HS-5 (cell line): ENCODE data around the gene APBB2.

Source experiments
- DNase-seq: peaks from one replicate; pipeline ENCODE4 v3.0.0-alpha.2; 2012; ENCODE audit warnings: low read depth

Gene APBB2

GRCh38 chr4:41214136-41214824, at the start of gene APBB2:
Gene APBB2 (minus strand): TSS chr4:41214542. CDS start chr4:41033254, 181,288 bp downstream.
- peak; percentile 82 for DNase-seq

GRCh38 chr4:41262198-41262597, 47.9 kb upstream of the APBB2 start:
- no peak for DNase-seq

DNA sequence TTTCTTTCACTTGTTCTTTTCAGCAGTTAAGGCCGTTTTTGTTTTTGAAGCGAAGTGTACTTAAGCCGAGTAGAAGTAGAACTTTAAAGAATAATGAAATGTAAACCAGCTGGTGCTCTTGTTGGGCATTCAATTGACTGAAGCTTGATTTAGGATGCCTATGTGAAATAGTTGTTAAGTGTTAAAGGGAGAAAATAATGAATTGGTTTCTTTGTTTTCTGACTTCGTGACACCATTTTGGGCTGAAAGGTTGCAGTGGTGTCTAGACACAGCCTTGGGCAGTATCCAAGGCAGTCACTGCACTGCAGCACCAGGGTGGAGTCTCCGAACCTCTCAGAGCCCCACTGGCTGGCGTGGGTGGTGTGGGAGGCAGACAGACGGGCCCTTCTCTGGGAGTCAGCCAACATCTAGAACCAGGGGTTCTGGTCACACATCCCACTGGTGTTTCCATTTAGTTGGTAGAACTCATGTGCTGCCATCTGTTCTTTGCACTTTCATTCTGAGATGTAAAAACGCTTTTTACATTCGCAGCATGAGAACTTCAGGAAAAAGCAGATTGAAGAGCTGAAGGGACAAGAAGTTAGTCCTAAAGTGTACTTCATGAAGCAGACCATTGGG, 45.9 kb upstream of the APBB2 start:
- no peak for DNase-seq

- DNase-seq: peak; percentile 42
Measured at GRCh38 chr4:41258783-41259182, 44.4 kb upstream of the APBB2 start.

DNA sequence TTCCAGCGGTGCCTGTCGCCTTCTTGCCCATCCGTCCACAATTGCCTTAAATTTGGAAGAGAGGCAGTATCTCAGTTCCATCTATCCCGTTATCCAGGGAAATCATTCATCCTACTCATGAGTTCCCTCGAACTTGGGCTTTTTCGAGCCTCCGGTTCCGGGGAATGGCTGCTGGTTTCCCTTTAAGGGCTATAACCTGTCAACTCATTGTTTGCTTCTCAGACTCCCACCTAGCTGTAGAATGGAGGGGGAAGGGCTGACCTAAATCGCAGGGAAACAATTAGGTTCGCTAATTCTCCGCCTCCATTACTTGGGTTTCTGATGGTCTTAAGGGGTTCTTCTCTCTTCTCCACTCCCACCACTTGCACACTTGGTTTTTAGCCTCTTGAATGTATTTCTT, 43.6 kb upstream of the APBB2 start:
- no peak for DNase-seq

- no peak for DNase-seq
Measured at GRCh38 chr4:41257257-41257901, 43.0 kb upstream of the APBB2 start.

DNA sequence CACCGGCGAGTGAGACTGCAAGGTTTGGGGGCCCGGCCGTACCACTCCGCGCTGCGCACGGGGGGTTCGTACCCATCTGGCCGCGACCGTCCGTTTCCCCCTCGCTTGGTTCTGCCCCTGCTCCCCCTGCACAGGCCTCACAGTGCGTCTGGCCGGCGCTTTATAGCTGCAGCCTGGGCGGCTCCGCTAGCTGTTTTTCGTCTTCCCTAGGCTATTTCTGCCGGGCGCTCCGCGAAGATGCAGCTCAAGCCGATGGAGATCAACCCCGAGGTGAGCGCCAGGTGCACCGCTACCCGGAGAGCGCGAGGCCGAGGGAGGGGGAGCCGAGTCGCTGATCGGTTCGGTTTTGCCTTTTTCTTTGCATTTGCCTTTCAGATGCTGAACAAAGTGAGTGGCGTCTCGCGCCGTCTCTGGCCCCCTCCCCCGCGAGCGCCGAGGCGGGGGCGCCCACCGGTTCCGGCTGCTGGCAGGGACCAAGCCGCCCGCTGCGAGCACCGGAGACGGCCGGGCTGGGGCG, 42.5 kb upstream of the APBB2 start, which contains the start of gene UCHL1:
TSS of gene UCHL1 (plus strand) at position 189 of the 517 bp plus-strand sequence. CDS start at position 238, 49 bp downstream.
- peak; percentile 54 for DNase-seq

DNA sequence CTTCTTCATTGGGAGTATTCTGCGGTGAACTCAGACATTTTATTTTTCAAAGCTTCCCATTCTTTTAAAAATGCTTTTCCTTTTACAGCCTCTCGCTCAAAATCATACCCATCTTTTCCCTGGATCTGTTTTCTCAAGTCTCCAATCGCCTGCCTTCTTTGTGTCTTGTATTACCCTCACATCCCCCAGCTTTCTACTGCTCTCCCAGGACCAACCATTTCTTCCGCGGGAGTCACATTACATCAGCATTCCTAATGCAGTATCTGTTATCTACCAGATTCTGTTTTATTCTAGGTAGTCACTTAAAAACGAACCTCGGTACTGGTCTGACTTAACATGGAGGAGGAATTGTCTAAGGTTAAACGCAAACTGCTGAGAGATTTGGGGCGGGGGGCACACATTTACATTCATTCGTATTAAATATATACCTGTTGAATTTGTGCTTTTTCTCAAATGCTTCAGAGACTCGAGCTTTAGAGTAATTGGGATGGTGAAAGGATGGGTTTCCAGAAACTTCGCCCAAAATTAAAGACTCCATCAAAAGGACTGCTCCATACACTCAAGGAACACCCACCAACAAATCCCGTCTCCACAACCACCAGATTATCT, 41.9 kb upstream of the APBB2 start:
- no peak for DNase-seq

- no peak for DNase-seq
Measured at GRCh38 chr4:41245983-41246382, 31.6 kb upstream of the APBB2 start.

DNA sequence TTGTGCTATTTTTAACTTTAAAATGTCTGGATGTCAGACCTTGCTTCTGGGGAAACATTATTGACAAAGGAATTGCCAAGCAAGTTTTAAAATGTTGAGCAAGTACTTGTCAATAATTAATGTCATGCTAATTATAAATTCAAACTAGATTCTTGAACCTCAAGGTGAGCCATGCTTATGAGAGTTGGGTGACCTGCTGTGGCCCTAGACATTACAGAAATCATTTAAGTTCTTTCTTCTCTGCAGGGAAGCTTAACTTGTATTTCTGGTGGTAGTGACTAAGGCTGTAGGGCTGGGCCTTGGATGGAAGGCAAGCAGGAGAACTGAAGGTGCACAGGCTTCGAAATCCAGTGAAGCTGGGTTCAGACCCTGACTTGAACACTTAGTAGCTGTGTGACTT, 27.6 kb upstream of the APBB2 start:
- no peak for DNase-seq

- DNase-seq: no peak
Measured at GRCh38 chr4:41236508-41236907, 22.2 kb upstream of the APBB2 start.

- DNase-seq: no peak
Measured at GRCh38 chr4:41236032-41236431, 21.7 kb upstream of the APBB2 start.

DNA sequence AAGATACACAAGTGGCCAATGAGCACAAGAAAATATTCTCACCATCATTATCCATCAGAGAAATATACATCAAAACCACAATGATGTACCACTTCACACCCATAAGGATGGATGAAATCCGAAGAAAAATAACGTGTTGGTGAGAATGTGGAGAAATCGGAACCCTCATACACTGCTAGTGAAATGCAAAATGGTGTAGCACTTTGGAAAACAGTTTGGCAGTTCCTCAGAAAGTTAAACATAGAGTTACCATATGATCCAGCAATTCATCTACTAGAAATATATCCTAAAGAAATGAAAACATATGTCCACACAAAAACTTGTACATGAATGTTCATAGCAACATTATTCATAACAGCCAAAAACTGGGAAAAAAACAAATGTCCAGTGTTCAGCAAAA, 18.5 kb upstream of the APBB2 start:
- no peak for DNase-seq

- DNase-seq: no peak
Measured at GRCh38 chr4:41232406-41232805, 18.1 kb upstream of the APBB2 start.

- DNase-seq: no peak
Measured at GRCh38 chr4:41227902-41228301, 13.6 kb upstream of the APBB2 start.

GRCh38 chr4:41221850-41222645, 7.7 kb upstream of the APBB2 start:
- DNase-seq: no peak

- DNase-seq: no peak
Measured at GRCh38 chr4:41219421-41219950, 5.1 kb upstream of the APBB2 start.

GRCh38 chr4:41218703-41219102, 4.4 kb upstream of the APBB2 start:
- no peak for DNase-seq

DNA sequence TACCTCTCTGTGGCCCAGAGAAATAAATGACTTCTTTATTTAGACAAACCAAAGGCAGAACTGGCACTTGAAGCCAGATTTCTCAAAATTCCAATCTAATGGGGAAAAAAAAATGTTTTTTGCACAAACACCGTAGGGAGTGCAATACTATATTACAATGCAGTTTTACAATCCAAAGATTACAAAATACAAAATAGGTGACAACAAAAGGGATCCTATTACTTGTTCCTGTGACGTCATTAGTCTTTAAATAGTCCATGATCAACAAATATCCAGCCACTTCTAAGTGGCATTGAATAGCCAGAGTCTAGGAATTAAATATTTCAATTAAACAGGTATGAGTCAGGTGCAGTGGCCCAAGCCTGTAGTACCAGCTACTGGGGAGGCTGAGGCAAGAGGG, 3.0 kb upstream of the APBB2 start:
- DNase-seq: no peak

GRCh38 chr4:41217020-41217333, 2.6 kb upstream of the APBB2 start:
- no peak for DNase-seq

- DNase-seq: no peak
Measured at GRCh38 chr4:41216294-41217019, 2.1 kb upstream of the APBB2 start.
